K562 (cell line): ENCODE results near the gene POLG. TPM values are rescaled to one million over a fixed set of nuclear protein-coding genes. Genes with fewer than 3 reads are reported as not detected.

Experiments used
- REST ChIP-seq, 2 experiments: fragments of 450-650 bp; formaldehyde crosslinking in 1 of 2; IDR thresholded peaks; 2 replicates each; pipeline versions ENCODE4 v1.4.0 to v1.6.1; 2014 to 2020; ENCODE audit warnings: mild to moderate bottlenecking in 2 of 2, borderline replicate concordance in 1 of 2, low read depth in 1 of 2
- polyA plus RNA-seq, 8 experiments: library from polyadenylated mRNA; depleted of rRNA in 4 of 8; stranded (reverse) in 5 of 8; unstranded in 3 of 8; fragments of >200 nt; fragmentation: Nextera tagmentation in 2 of 8; fragmentation: Illumina TruSeq in 1 of 8; extraction: Ambion mirVana in 2 of 8; extraction: Trizol in 1 of 8; gene quantifications; 2 replicates each; pipeline versions ENCODE4 v1.2.1 to v1.2.3, GENCODE V29; 2011 to 2014; ENCODE audit warnings: inconsistent platforms in 1 of 8, missing spikeins in 1 of 8
- total RNA-seq, 7 experiments: library from RNA; depleted of rRNA in 6 of 7; stranded (reverse); fragments of >200 nt in 6 of 7; fragmentation: Illumina TruSeq in 2 of 7; extraction: Trizol in 2 of 7; gene quantifications; 2 replicates each; pipeline versions ENCODE4 v1.2.1 to v1.2.3, GENCODE V29; 2011 to 2021; ENCODE audit warnings: low replicate concordance in 1 of 7

POLG gene
- total and polyA plus RNA-seq, 9 of the 15 experiments (the other 6 are each of a cell fraction or from before 2014, with no cell fraction given), result 15.2 to 83.8 (median 38.6) TPM

DNA sequence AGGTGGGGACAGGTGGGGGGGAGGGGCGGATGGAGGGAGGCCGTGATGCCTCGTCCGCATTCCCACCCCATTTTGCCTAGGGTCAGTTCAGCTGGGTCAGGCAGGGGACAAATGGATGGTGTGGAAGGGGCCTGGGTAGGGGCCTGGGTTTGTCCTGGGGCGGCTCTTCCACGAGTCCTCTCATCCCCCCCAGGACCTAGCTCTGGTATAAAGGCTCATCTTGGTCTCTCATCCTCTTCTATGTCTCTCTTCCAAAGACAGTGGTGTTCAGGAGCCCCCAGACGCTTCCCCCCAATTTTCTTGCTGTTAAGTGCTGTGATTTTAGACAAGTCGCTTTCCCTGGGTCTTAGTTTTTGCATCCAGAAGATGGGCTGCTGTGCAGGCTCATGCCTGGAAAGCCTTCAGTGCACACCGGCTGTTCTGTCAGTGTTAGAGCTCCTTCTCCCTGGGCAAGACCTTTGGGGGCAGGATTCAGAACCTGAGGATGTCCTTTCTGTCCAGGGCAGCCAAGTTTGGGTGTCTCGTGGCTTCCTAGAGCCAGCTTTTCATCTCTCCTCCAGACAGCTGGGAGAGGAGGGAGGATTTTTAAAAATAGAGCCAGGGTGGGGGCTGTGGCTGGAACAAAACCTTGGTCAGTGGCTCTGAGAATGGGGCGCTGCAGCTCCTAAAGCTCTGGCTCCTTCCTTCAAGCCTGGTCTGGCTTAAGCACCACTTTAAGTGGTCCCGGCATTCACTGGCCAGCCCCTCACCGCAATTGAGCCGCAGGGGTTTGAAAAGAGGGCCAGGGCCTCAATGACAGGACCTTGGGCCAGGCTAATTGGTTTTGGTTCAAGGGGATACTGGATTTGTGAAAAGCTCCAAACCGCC, 37.7 kb upstream of the POLG start (continued):
- TF ChIP-seq REST (IDR thresholded peaks at IDR 0.05; ENCODE audit: borderline replicate concordance) (no peak), REST (CRISPR knock-in tag; IDR thresholded peaks at IDR 0.05; ENCODE audit: low read depth) (no peak)
